Measurements from ENCODE around the gene TSPAN16. TPM values are rescaled to one million over a fixed set of nuclear protein-coding genes. Genes with fewer than 3 reads are reported as not detected.

The TSPAN16 gene, protein sequence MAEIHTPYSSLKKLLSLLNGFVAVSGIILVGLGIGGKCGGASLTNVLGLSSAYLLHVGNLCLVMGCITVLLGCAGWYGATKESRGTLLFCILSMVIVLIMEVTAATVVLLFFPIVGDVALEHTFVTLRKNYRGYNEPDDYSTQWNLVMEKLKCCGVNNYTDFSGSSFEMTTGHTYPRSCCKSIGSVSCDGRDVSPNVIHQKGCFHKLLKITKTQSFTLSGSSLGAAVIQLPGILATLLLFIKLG
- total RNA-seq = not detected in 2 replicates

DNA sequence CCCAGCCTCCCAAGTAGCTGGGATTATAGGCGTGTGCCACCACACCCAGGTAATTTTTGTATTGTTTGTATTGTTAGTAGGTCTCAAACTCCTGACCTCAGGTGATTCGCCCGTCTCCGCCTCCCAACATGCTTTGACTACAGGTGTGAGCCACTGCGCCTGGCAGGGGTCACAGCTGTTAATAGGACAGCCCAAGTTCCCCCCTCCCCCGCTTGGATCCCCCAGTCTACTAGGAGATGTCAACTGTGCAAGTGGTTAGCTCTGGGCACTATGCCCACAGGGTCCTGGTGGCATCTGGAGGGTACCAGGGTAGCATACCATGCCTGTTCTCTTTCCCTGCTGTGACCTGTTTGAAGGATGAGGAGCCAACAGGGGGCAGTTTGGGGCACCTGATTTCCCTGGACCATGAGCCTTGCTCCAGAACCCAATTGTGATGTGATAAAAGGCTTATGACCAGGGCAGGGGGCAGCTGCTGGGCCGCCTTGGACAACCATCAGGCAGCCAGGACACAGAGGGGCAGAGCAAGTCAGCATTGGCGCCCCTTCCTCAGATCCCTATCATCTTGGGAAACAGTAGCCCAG lies at the start of gene TSPAN16:
Gene TSPAN16, plus strand, starts transcription at position 496 of the 581 bp plus-strand sequence. CDS start 138 bp downstream, outside the sequence.
- DNase-seq (ENCODE audit: extremely low read depth, low read depth, low spot score) = no peak

DNA sequence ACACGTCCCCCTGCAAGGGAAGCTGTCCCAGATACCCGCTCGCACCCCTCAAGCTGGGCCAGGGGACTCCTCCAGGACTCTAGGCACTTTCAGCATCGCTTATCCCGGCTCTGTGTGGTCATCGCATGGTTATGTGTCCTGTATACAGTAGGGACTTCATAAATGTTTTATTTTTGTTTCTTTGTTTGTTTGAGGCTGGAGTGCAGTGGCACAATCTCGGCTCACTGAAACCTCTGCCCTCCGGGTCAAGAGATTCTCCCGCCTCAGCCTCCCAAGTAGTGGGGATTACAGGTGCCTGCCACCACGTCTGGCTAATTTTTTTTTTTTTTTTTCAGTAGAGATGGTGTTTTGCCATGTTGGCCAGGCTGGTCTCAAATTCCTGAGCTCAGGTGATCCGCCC lies 49.0 kb upstream of the TSPAN16 start:
- no peak for DNase-seq (ENCODE audit: extremely low read depth, low read depth, low spot score)

DNA sequence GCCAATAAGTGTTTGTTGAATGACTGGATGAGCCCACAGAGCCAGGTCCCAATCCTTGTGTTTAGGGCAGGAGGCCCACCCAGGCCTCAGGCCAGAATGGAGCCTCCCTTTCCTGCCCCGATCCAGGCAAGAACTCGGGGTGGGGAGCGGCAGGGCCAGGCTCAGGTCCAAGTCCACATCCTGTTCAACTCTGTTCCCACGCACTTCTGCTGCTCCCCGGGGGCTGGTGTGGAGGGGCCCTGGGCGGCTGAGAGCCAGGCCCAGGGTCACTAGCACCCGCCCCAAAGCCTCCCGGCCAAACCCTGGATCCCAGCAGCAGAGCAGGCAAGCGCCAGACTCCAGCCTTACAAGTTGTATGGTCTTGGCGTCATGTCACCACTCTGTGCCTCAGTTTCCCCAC lies 48.6 kb upstream of the TSPAN16 start:
- no peak for DNase-seq (ENCODE audit: extremely low read depth, low read depth, low spot score)

DNA sequence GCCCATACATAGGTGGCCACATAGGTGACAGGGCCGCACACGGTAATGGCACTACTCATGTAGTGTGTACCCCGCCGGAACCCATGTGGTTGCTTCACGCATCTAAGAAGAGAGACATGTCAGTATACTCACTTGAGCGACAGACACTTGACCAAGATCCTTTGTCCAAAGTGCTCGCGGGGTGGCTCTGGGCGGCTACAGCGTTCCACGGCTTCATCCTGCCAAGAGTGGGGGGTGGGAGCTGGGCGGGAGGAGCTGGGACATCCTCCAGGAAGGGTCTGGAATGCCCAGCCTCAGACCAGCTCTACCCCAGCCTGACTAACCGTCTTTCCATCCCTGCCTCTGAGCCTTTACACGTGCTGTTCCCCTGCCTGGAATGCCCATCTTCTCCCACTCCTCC lies 48.0 kb upstream of the TSPAN16 start:
- no peak for DNase-seq (ENCODE audit: extremely low read depth, low read depth, low spot score)

DNA sequence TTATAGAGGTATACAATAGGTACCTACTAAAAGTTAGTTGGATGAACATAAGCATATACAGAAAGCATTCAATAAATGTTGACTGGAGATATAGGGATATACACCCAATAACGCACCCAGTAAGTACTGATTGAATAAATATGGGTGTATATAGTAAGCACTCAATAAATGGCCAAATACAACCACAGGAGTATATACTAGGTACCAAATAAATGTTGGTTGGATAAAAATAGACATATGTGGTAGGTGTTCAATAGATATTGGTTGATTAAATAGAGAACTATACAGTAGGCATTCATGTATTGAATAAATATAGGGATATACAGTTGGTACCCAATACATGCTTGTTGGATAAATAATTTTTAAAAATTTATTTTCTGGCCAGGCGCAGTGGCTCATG lies 47.1 kb upstream of the TSPAN16 start:
- DNase-seq (ENCODE audit: extremely low read depth, low read depth, low spot score) = no peak

DNA sequence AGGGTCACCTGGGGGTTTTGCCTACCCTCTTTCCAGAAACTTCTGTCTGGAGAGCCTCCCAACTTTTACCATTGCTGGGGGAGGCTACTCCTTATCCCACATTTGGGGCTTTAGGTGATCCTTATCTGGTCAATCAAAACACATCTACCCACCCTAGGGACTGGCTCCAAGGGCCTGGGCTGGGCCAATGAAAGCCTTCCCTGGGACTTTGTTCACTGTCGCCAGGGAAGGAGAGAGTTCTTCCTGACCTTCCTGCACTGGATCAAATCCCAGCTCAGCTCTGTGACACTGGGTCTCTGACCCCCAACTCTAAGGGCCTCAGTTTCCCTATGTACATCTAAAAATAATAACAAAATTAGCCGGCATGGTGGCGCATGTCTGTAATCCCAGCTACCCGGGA lies 44.7 kb upstream of the TSPAN16 start:
- no peak for DNase-seq (ENCODE audit: extremely low read depth, low read depth, low spot score)

DNA sequence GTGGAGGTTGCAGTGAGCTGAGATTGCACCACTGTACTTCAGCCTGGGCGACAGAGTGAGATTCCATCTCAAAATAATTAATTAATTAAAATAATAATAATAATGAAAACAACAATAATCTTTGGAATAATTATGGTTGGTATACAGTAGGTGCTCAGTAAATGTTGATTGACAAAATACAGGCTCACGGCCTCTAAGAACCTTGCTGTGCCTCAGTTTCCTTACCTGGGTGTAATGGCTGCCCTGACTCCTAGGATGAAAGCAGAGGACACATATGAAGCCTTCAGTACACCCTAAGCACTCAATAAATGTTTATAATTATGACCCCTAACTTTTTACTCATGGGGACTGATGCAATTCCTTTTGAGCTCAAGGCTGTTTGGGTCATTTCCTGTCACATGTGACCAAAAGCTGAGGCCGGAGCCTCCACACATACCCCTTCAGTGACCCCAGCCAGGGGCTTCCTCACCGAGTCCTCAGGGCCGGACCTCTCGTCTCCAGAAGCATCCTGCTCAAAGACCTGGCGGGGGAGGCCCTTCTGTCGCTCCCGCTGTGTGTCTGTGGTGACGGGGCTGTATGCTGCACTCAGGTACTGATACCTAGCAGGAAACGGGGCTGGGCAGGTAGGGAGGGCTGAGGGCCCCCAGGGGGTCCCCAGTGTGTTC lies 44.2 kb upstream of the TSPAN16 start:
- DNase-seq (ENCODE audit: extremely low read depth, low read depth, low spot score) = no peak

DNA sequence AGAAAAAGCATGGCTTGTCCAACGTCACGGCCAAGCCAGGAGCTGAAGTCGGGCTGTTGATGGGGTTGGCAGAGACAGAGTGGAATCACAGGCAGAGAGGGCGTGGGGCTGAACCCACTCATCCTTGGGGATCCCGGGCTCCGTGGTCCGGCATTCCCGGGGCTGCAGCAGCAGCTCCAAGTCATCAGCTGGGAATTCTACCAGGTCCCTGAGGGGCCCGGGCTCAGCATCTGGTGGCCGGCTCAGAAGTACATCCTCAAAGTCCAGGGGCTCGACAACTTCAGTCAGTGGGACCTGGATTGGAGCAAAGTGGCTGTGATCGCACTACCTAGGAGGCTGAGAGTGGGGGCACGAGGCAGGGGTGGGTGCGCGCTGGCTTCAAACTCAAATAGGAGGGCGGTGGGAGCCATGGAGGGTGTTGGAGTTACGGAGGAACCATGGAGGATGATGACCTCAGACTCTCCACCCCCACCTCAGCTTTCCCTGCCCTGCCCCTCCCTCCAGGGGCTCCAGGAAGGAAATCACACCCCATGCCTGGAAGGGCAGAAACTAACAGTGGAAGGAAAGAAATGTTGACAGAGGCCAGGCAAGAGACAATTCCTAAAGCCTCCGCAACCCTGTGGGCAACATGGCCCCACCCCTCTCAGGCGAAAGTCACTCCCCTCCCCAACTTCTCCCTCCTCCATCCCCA lies 43.1 kb upstream of the TSPAN16 start:
- no peak for DNase-seq (ENCODE audit: extremely low read depth, low read depth, low spot score)

DNA sequence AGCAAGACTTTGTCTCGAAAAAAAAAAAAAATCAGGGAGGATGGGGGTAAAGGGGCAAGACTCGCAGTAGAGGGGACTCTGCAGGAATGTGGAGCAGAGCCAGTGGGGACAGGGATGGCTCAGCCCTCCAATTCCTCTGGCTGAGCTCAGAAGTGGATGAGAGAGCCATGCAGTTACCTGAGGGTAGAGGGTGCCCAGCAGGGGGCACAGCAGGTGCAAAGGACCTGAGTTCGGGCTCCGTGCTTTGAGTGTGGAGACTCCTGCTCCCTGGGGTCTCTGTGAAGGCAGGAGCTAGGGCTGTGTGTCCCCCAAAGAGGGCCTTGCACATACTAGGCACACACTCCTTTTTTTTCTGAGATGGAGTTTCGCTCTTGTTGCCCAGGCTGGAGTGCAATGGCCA lies 41.3 kb upstream of the TSPAN16 start:
- no peak for DNase-seq (ENCODE audit: extremely low read depth, low read depth, low spot score)

DNA sequence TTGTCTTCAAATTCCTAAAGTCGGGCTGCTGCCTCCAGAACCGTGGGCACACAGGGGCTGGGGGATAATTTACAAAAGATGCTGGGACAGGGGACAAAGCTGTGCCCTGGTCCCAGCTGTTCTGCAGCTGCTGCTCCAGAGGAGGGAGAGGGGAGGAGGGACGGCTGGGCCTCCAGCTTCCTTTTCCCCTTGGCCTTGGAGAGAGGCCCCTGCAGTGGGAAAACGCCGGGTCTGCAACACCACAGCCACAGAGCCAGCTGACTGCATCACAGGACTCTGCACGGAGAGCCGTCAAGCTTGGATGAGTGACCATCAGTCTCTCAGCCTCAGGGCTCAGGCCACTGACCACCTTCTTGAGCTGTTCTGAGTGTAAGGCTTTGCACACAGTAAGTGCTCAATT lies 39.8 kb upstream of the TSPAN16 start:
- no peak for DNase-seq (ENCODE audit: extremely low read depth, low read depth, low spot score)

DNA sequence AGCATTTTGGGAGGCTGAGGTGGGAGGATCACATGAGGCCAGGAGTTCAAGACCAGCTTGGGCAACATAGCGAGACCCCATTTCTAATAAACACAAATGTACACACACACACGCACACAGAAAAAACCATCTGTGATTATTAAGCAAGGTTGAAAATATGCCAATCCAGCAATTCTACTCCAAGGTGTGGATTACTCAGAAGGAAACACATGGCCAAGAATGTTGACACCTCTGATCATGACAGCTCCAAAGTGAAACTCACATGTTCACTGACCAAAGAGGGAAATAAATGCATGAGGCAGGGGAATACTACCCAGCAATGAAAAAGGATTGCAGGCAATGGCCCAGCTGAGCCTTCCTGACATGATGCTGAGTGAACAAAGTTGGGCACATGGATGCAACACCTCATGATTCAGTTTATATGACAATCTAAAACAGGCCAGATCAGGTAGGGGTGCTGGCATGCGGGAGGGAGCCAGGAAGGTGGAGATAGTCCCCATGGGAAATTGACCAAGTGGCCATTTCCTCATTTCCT lies 38.0 kb upstream of the TSPAN16 start:
- no peak for DNase-seq (ENCODE audit: extremely low read depth, low read depth, low spot score)

DNA sequence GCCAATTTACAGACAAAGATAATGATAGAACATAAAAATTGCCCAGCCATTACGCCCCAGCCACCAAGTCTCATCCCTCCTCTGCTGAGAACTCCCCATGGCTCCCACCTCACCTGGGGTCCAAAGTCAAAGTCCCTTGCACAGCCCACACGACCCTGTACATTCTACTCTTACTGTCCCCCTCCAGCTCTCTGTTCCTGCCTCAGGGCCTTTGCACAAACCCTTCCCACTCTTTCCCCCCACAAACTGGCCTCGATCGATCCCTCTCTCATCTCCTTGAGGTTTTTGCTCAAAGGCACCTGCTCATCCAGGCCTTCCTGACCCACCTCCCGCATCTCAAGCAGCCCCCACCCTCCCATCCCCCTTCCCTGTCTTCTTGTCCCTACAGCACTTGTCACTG lies 35.0 kb upstream of the TSPAN16 start:
- DNase-seq (ENCODE audit: extremely low read depth, low read depth, low spot score) = no peak

DNA sequence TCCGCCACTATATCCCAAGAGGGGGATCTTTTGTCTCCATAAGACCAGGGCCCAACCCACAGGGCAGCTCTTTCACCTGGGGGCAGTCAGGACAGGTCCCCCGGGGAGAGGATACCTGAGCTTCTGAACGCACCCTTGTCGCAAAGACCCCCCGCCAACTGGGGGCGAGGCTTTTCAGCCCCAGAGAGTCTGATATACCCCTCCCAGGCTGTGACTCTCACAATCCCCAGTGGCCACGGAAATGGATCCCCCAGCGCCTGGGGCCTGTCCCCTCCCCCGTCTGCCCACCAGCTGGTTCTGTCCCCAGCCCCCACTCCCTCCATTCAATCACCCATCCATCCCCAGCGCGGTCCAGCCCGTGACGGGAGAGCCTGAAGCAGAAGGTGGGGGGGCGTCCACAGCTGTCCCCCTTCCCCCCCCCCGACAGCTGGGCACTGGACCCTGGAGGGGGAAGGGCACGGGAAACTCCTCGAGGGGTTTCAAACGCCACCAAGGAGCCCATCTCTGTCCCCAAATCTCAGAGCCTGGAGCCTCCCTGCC lies 34.5 kb upstream of the TSPAN16 start:
- DNase-seq (ENCODE audit: extremely low read depth, low read depth, low spot score) = no peak

DNA sequence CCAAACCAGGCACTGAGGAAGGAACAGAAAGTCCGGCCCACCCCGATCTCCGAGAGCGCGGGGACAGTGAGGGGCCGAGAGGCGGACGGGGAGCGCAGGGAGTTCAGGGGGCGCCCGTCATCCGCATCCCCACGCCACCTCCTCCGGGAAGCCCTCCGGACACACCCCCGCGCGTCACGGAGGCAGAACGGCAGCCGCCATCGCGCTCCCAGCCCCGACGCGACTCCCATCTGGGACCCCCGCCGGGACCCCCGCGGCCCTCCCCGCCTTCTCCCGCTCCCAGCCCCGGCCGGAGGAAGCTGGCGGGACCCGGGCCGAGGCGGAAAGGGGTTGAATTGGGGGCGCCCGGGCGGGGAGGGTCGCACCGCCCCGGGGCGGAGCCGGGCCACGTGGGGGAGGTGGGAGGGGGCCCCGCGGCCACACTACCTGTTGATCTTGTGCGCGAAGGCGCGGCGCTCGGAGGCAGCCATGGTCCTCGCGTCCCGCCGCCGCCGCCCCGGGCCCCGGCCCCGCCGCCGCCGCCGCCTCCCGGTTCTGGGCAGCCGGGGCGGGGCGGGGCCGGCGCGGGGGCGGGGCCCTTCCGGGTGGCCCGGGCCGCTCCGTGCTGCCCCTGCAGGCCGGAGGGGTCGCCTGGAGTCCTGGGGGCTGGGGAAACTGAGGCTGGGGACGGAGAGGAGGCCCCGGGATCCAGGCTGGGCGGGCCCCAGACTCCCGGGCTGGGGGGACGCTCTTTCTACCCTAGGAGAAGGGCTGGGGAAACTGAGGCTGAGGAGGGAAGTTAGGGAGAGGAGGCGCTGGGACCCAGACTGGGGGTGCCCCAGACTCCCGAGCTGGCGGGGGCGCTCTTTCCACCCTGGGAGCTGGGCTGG lies 33.8 kb upstream of the TSPAN16 start, which contains the start of gene DOCK6:
Gene DOCK6, minus strand, starts transcription at position 554 of the 869 bp plus-strand sequence. Its CDS starts 84 bp downstream, at position 470.
- no peak for DNase-seq (ENCODE audit: extremely low read depth, low read depth, low spot score)

DNA sequence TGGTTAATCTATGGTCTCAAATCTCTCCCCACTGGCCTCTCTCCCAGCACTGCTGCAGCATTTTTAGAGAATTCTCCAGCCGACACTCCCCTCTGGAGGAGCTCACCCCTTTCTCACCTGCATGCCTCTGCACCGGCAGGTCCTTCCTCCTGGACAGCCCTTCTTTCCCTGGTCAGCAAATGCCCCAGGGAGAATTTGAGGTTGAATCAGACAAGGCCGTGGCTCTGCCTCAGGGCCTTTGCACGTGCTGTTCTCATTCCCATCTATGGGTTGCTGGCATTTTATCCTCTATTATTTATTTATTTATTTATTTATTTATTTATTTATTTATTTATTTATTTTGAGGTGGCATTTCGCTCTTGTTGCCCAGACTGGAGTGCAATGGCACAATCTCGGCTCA lies 32.2 kb upstream of the TSPAN16 start:
- no peak for DNase-seq (ENCODE audit: extremely low read depth, low read depth, low spot score)

DNA sequence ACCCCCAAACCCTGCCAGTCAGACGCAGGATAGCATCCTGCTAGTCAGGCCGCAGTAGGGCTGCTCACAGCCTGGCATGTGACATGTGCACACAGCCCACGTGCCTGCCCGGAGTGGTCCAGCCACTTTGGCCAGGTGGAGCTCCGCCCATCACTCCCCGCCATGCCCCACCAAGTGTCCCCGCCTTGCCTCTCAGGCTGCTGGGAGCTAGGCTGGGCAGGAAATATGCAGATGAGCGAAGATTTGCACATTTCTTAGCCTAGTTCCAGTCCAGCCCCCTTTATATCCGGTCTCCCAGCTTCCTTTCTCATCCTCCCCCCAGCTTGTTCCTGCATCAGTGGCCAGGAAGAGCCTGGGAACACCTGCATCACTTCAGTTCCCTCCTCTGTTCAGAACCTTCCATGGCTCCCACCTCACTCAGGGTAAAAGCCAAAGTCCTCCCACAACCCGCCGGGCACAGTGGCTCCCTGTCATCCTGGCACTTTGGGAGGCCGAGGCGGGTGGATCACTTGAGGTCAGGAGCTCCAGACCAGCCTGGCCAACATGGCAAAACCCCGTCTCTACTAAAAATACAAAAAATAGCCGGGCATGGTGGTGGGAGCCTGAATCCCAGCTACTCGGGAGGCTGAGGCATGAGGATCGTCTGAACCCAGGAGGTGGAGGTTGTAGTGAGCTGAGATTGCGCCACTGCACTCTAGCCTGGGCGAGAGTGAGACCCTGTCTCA lies 31.3 kb upstream of the TSPAN16 start:
- DNase-seq (ENCODE audit: extremely low read depth, low read depth, low spot score) = no peak

DNA sequence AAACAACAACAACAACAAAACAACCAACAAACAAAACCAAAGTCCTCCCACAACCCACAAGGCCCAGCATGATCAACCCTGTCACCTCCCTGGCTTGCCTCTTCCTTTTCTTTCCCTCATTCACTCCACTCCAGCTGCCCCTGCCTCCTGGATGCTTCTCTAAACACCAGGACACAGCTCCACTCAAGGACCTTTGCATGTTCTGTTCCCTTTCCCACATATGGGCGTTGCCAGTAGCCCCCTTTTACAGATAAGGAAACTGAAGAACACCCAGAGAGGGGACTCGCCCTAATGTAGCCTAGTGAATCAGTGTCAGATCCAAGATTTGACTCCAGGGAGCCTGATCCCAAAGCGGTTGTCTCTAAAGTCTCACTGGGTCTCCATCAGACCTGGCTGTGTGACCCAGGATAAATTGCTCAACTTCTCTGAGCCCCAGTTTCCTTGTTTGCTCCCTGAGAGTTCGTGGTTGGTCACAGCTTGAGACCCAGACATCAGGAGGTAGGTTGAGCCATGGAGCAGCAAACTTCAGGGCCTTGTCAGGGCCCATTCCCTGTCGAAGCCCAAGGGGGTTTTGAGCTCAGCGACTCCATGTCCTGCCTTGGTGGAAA lies 30.7 kb upstream of the TSPAN16 start:
- no peak for DNase-seq (ENCODE audit: extremely low read depth, low read depth, low spot score)

DNA sequence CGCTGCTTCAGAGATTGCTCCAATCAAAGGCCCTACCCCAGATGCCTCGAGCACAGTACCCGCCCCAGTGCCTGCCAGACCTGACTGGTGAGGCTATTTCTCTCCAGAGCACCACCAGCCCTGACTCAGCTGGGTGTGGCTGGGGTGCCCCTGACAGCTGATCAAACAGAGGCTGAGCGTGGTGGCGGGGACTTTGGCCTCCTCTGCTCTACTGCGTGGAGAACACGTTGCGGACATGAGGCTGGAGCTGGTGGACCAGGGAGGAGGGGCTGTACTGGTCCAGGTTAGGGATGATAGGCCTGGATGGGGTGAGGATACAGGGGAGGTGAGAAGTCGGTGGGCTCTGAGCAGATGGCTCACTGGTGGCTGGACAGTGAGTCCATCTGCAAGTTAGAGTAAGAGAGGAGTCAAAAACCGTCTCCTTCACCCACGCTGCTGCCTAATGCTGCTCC lies 30.1 kb upstream of the TSPAN16 start:
- DNase-seq (ENCODE audit: extremely low read depth, low read depth, low spot score) = no peak
